Mucosa of descending colon (tissue), 3 donors: Measurements from ENCODE around the gene KRTAP4-9. TPM values are rescaled to one million over a fixed set of nuclear protein-coding genes. Genes with fewer than 3 reads are reported as not detected.
"Not testable (repeated sequence)": the region's sequence is repeated elsewhere in the genome, so short reads cannot be mapped to it uniquely, and the experiment has no call there.

Experiments
- ATAC-seq: fragments of 200-7000 bp; cut with Tn5 transposase; one replicate; pipeline ENCODE4 v1.9.1; 2020; ENCODE audit warnings: mild to moderate bottlenecking, moderate library complexity
- DNase-seq, 3 donors: peaks; one replicate each; pipeline ENCODE4 v3.0.0-alpha.2; 2020
- H3K36me3 ChIP-seq: fragments of 200-600 bp; one replicate; pipeline ENCODE4 v1.8.0; 2021; ENCODE audit warnings: low read depth, mild to moderate bottlenecking
- H3K4me1 ChIP-seq: fragments of 200-600 bp; one replicate; pipeline ENCODE4 v1.8.0; 2021; ENCODE audit warnings: low read depth, mild to moderate bottlenecking
- H3K4me3 ChIP-seq: fragments of 200-600 bp; one replicate; pipeline ENCODE4 v1.8.0; 2021; ENCODE audit warnings: mild to moderate bottlenecking
- H3K9me3 ChIP-seq: fragments of 200-600 bp; one replicate; pipeline ENCODE4 v1.8.0; 2021; ENCODE audit warnings: mild to moderate bottlenecking
- intact Hi-C, 2 donors: fragments of 100-400 bp; cut with DNase I in 1 of 2; cut with micrococcal nuclease in 1 of 2; formaldehyde crosslinking; loops; one replicate each; pipeline versions ENCODE4 v1.11.0 to v1.11.1; 2022; cut with DNase I, micrococcal nuclease
- total RNA-seq, 3 donors: library from RNA; stranded (reverse); fragmentation: NEBNext Ultra II Directional in 2 of 3; extraction: Animal tissue kit (Norgen Biotek cat#: 25700) in 2 of 3; gene quantifications; one replicate each; pipeline versions ENCODE4 v1.2.1 to v1.2.4, GENCODE V29; 2021 to 2023
- TF ChIP-seq, protein P1 (sequence below): fragments of 200-600 bp; IDR thresholded peaks from one replicate; pipeline ENCODE4 v1.8.0; 2022; ENCODE audit warnings: antibody characterized with exemption, mild to moderate bottlenecking
- donor health status: DM: no; HTN: no; CAD: no; lungs with moderate emphysema.
- donor health status: DM: no; HTN: no; CAD: no.
- donor health status: DM: no; HTN: yes; CAD: no.

KRTAP4-9 gene
- total RNA-seq, 3 donors from 2014 or later: not detected

DNA sequence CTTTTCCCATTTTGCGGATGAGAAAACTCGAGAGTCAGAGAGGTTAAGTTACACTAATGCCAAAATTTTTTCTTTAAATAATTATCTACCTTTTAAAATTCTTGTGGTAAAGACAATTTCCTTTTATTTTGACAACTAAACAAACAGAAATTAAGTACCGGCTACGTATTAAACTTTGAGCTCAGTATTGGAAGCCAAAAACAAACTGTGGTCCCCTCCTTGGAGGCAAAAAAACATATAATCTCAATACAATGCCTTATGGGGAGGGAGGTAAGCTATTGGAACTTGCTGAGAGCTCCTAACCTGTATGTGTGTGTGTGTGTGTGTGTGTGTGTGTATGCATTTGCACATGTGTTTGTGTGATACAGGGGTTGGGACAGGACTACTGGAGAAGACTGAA, 41.7 kb upstream of the KRTAP4-9 start:
- TF ChIP-seq, protein P1, sequence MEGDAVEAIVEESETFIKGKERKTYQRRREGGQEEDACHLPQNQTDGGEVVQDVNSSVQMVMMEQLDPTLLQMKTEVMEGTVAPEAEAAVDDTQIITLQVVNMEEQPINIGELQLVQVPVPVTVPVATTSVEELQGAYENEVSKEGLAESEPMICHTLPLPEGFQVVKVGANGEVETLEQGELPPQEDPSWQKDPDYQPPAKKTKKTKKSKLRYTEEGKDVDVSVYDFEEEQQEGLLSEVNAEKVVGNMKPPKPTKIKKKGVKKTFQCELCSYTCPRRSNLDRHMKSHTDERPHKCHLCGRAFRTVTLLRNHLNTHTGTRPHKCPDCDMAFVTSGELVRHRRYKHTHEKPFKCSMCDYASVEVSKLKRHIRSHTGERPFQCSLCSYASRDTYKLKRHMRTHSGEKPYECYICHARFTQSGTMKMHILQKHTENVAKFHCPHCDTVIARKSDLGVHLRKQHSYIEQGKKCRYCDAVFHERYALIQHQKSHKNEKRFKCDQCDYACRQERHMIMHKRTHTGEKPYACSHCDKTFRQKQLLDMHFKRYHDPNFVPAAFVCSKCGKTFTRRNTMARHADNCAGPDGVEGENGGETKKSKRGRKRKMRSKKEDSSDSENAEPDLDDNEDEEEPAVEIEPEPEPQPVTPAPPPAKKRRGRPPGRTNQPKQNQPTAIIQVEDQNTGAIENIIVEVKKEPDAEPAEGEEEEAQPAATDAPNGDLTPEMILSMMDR: no peak
- H3K9me3 ChIP-seq: no peaks in the 10 kb centered on the region

DNA sequence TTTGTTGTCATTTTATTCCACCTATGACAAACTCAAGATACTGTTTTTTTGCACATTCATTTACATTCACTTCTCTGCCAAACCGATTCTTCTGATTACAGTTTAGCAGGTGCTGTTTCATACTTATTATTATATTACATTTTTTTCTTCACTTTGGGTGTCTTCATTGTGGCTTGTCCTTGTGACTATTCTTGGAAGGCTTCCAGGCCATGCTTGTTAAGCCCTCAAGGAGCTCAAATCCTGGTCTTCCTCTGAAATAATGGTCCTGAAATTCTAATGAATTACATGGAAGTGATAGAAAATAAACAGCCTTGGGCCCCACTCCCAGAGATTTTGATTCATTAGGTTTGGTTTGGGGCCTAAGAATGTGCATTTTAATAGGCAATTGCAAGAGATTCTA, 40.9 kb upstream of the KRTAP4-9 start:
- TF ChIP-seq, protein P1: no peak
- intact Hi-C loops: no loop called here
- Histone ChIP-seq H3K4me1 (no peaks in the 10 kb centered on the region), H3K36me3 (no peaks in the 10 kb centered on the region), H3K9me3 (no peaks in the 10 kb centered on the region), H3K4me3 (no peak overlapping the region)
- no peak for DNase-seq
- ATAC-seq: no peak

More for the DNA sequence above, 41.7 kb upstream of the KRTAP4-9 start:
- ATAC-seq (no peak), DNase-seq (no peak)
- Histone ChIP-seq H3K4me1 (no peaks in the 10 kb centered on the region), H3K36me3 (no peaks in the 10 kb centered on the region), H3K4me3 (no peak overlapping the region)
- intact Hi-C loops: no loop called here

DNA sequence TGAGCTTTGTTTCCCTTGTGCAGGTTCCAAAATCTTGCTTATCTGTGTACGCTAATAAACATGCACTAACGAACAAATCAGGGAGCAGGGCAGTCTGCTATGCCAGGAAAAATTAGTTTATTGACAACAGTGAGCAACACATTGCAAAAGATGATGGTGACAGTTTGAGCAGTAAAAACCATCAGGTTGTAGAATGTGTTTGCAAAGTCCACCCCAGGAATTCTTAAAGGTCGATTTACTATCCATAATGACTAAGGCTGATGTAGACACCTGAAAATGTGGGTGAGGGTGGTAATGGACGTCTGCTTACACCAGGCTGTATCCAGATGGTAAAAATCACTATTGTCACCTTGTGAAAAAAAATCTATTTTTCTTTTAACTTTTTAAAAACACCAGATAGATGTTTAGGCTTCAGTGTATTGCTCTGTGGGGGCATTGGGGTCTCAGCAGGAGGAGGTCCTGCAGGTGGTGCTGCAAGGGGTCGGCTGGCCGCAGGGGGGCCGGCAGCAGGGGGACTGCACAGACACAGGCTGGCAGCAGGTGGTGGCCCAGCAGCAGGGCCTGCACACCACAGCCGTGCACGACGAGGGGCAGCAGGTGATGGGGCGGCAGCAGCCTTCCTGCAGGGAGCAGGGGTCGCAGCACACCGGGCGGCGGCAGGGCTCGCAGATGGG, 40.0 kb upstream of the KRTAP4-9 start:
- ATAC-seq, DNase-seq, H3K4me3 ChIP-seq, H3K36me3 ChIP-seq, H3K4me1 ChIP-seq, H3K9me3 ChIP-seq, intact Hi-C loops: not testable (repeated sequence)

GRCh38 chr17:41065829-41066624, 39.2 kb upstream of the KRTAP4-9 start, which contains the start of gene KRTAP2-4:
KRTAP2-4 (minus strand) TSS chr17:41065879; CDS start chr17:41065845, 34 bp downstream.
- intact Hi-C loops: no loop called here
- no peaks in the 10 kb centered on the region for H3K4me1 ChIP-seq
- no peak for DNase-seq
- no peak for ATAC-seq
- H3K36me3 ChIP-seq: no peaks in the 10 kb centered on the region
- TF ChIP-seq, protein P1: no peak
- no peaks in the 10 kb centered on the region for H3K9me3 ChIP-seq
- H3K4me3 ChIP-seq: no peak within 1 kb of the TSS

- TF ChIP-seq, protein P1: no peak
- no peak for DNase-seq
- H3K4me3 ChIP-seq: no peak overlapping the region
- no peak for ATAC-seq
- intact Hi-C loops: no loop called here
- no peaks in the 10 kb centered on the region for H3K4me1 ChIP-seq
- no peaks in the 10 kb centered on the region for H3K36me3 ChIP-seq
- no peaks in the 10 kb centered on the region for H3K9me3 ChIP-seq
Observed at GRCh38 chr17:41067281-41067680, 37.9 kb upstream of the KRTAP4-9 start.

GRCh38 chr17:41069031-41069430, 36.2 kb upstream of the KRTAP4-9 start:
- no peaks in the 10 kb centered on the region for H3K4me1 ChIP-seq
- ATAC-seq (no peak), DNase-seq (no peak)
- TF ChIP-seq, protein P1: no peak
- H3K4me3 ChIP-seq: no peak overlapping the region
- H3K9me3 ChIP-seq: no peaks in the 10 kb centered on the region
- no peaks in the 10 kb centered on the region for H3K36me3 ChIP-seq
- intact Hi-C loops: no loop called here
